Parathyroid adenoma (tissue), 2 donors: ENCODE results near the gene LRRC36.

Experiments used
- H2AFZ ChIP-seq: fragments of 300-600 bp; sonication (generic); one replicate; pipeline ENCODE4 v1.7.0; 2017; ENCODE audit warnings: antibody characterized with exemption, mild to moderate bottlenecking
- H3K27ac ChIP-seq: fragments of 300-600 bp; sonication (generic); one replicate; pipeline ENCODE4 v1.7.0; 2017
- H3K27me3 ChIP-seq: fragments of 300-600 bp; sonication (generic); one replicate; pipeline ENCODE4 v1.7.0; 2017; ENCODE audit warnings: low read length; ENCODE audit not compliant: control insufficient read depth, insufficient read depth
- H3K36me3 ChIP-seq: fragments of 300-600 bp; sonication (generic); one replicate; pipeline ENCODE4 v1.7.0; 2017; ENCODE audit warnings: low read length; ENCODE audit not compliant: control insufficient read depth, insufficient read depth
- H3K4me1 ChIP-seq: fragments of 300-600 bp; sonication (generic); one replicate; pipeline ENCODE4 v1.7.0; 2017; ENCODE audit warnings: control low read depth
- H3K4me2 ChIP-seq: fragments of 300-600 bp; sonication (generic); one replicate; pipeline ENCODE4 v1.7.0; 2017; ENCODE audit warnings: low read length
- H3K4me3 ChIP-seq: fragments of 300-600 bp; sonication (generic); one replicate; pipeline ENCODE4 v1.7.0; 2017; ENCODE audit warnings: low read depth, low read length
- H3K79me2 ChIP-seq: fragments of 300-600 bp; sonication (generic); one replicate; pipeline ENCODE4 v1.7.0; 2017; ENCODE audit warnings: control low read depth
- H3K9ac ChIP-seq: fragments of 300-600 bp; sonication (generic); one replicate; pipeline ENCODE4 v1.7.0; 2017; ENCODE audit warnings: mild to moderate bottlenecking
- H3K9me3 ChIP-seq: fragments of 300-600 bp; sonication (generic); one replicate; pipeline ENCODE4 v1.7.0; 2017; ENCODE audit warnings: low read length; ENCODE audit not compliant: control insufficient read depth
- CTCF ChIP-seq: fragments of 300-600 bp; sonication (generic); IDR thresholded peaks from one replicate; pipeline ENCODE4 v1.7.0; 2017; ENCODE audit warnings: antibody characterized with exemption, mild to moderate bottlenecking
- donor health status: primary hyperparathyroidism.

LRRC36 gene

GRCh38 chr16:67406111-67406971 is 79.7 kb downstream of the LRRC36 start:
- H3K9ac ChIP-seq = no peak overlapping the region
- no peaks in the 10 kb centered on the region for H3K79me2 ChIP-seq
- no peaks in the 10 kb centered on the region for H3K27me3 ChIP-seq
- no peaks in the 10 kb centered on the region for H3K36me3 ChIP-seq
- no peaks in the 10 kb centered on the region for H3K9me3 ChIP-seq
- H3K27ac ChIP-seq = no peak overlapping the region
- no peak overlapping the region for H3K4me3 ChIP-seq
- no peak for TF ChIP-seq CTCF
- no peak overlapping the region for H2AFZ ChIP-seq
- H3K4me2 ChIP-seq = no peak overlapping the region
- H3K4me1 ChIP-seq = peaks cover 9% of the 10 kb centered on the region

- Histone ChIP-seq H3K4me3 (no peak overlapping the region), H3K9me3 (no peaks in the 10 kb centered on the region), H3K79me2 (no peaks in the 10 kb centered on the region), H3K27me3 (no peaks in the 10 kb centered on the region), H3K36me3 (no peaks in the 10 kb centered on the region), H3K27ac (no peak overlapping the region), H3K4me1 (peaks cover 9% of the 10 kb centered on the region), H2AFZ (no peak overlapping the region), H3K4me2 (no peak overlapping the region), H3K9ac (no peak overlapping the region)
- no peak for TF ChIP-seq CTCF
These were observed 80.7 kb downstream of the LRRC36 start for GRCh38 chr16:67407176-67407787.

GRCh38 chr16:67407788-67408452 is 81.3 kb downstream of the LRRC36 start:
- TF ChIP-seq CTCF = no peak
- H3K4me3 ChIP-seq = no peak overlapping the region
- no peaks in the 10 kb centered on the region for H3K79me2 ChIP-seq
- H2AFZ ChIP-seq = no peak overlapping the region
- no peak overlapping the region for H3K9ac ChIP-seq
- no peak overlapping the region for H3K4me2 ChIP-seq
- no peaks in the 10 kb centered on the region for H3K36me3 ChIP-seq
- H3K4me1 ChIP-seq = peaks cover 9% of the 10 kb centered on the region
- H3K27me3 ChIP-seq = no peaks in the 10 kb centered on the region
- H3K27ac ChIP-seq = no peak overlapping the region
- no peaks in the 10 kb centered on the region for H3K9me3 ChIP-seq

GRCh38 chr16:67409631-67410030 is 83.0 kb downstream of the LRRC36 start:
- Histone ChIP-seq H3K27ac (no peak overlapping the region), H3K4me3 (no peak overlapping the region), H3K27me3 (no peaks in the 10 kb centered on the region), H3K4me2 (no peak overlapping the region), H2AFZ (no peak overlapping the region), H3K36me3 (no peaks in the 10 kb centered on the region), H3K9ac (no peak overlapping the region), H3K4me1 (peaks cover 3% of the 10 kb centered on the region), H3K9me3 (no peaks in the 10 kb centered on the region), H3K79me2 (no peaks in the 10 kb centered on the region)
- no peak for TF ChIP-seq CTCF
